Measurements from ENCODE around the gene CFAP70. TPM values are rescaled to one million over a fixed set of nuclear protein-coding genes. Genes with fewer than 3 reads are reported as not detected.
"Not testable (repeated sequence)": the region's sequence is repeated elsewhere in the genome, so short reads cannot be mapped to it uniquely, and the experiment has no call there.

CFAP70 gene
- total and polyA plus RNA-seq, 8 donors = 1.3 to 28.8 (median 3.0) TPM

DNA sequence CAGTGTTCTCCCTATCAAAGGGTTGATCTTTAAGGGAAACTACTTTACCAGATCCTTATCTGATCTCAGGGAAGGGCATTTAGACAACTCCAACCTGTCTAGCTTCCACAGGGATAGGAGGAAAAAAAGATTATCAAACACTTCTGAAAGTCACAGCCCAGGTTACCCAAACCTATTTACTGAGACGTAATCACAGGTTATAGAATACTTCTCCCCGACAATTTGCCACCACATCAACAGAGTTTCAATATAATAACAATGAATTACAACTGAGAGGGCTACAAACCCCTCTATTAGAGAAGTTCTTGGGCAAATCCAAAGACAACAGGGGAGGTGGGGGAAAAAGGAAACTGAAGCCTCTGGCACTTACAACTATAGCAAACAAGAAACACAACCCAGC lies 26.3 kb downstream of the CFAP70 start:
- no peak overlapping the region for H3K27ac ChIP-seq
- H3K36me3 ChIP-seq = no peaks in the 10 kb centered on the region
- H3K4me1 ChIP-seq = no peaks in the 10 kb centered on the region
- no peaks in the 10 kb centered on the region for H3K9me3 ChIP-seq
- intact Hi-C loops (cut with DNase I) = no loop called here
- ATAC-seq = no peak
- FAIRE-seq = no peak
- no peak for DNase-seq
- H3K27me3 ChIP-seq = no peaks in the 10 kb centered on the region
- TF ChIP-seq, protein P1, sequence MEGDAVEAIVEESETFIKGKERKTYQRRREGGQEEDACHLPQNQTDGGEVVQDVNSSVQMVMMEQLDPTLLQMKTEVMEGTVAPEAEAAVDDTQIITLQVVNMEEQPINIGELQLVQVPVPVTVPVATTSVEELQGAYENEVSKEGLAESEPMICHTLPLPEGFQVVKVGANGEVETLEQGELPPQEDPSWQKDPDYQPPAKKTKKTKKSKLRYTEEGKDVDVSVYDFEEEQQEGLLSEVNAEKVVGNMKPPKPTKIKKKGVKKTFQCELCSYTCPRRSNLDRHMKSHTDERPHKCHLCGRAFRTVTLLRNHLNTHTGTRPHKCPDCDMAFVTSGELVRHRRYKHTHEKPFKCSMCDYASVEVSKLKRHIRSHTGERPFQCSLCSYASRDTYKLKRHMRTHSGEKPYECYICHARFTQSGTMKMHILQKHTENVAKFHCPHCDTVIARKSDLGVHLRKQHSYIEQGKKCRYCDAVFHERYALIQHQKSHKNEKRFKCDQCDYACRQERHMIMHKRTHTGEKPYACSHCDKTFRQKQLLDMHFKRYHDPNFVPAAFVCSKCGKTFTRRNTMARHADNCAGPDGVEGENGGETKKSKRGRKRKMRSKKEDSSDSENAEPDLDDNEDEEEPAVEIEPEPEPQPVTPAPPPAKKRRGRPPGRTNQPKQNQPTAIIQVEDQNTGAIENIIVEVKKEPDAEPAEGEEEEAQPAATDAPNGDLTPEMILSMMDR (IDR thresholded peaks at IDR 0.05) = no peak
- H3K4me3 ChIP-seq = no peak overlapping the region
- WGBS, 2 donors = 68 to 88% methylated on average over 2 of the region's 2 CpGs

DNA sequence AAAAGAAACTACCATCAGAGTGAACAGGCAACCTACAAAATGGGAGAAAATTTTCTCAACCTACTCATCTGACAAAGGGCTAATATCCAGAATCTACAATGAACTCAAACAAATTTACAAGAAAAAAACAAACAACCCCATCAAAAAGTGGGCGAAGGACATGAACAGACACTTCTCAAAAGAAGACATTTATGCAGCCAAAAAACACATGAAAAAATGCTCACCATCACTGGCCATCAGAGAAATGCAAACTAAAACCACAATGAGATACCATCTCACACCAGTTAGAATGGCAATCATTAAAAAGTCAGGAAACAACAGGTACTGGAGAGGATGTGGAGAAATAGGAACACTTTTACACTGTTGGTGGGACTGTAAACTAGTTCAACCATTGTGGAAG lies 30.1 kb downstream of the CFAP70 start:
- no CpG with 5 or more reads among the region's 1 CpG for WGBS, 2 donors
- FAIRE-seq; H3K4me3 ChIP-seq; ATAC-seq; intact Hi-C loops (cut with DNase I); H3K36me3 ChIP-seq; H3K4me1 ChIP-seq; H3K27ac ChIP-seq; H3K27me3 ChIP-seq; H3K9me3 ChIP-seq; DNase-seq: not testable (repeated sequence)

DNA sequence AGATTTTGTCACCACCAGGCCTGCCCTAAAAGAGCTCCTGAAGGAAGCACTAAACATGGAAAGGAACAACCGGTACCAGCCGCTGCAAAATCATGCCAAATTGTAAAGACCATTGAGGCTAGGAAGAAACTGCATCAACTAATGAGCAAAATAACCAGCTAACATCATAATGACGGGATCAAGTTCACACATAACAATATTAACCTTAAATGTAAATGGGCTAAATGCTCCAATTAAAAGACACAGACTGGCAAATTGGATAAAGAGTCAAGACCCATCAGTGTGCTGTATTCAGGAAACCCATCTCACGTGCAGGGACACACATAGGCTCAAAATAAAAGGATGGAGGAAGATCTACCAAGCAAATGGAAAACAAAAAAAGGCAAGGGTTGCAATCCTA lies 33.4 kb downstream of the CFAP70 start:
- intact Hi-C loops (cut with DNase I); H3K36me3 ChIP-seq; DNase-seq; H3K4me3 ChIP-seq; ATAC-seq; H3K27me3 ChIP-seq; H3K27ac ChIP-seq; H3K9me3 ChIP-seq; H3K4me1 ChIP-seq; FAIRE-seq: not testable (repeated sequence)
- 72 to 86% methylated on average over 1 to 2 of the region's 4 CpGs for WGBS, 2 donors

DNA sequence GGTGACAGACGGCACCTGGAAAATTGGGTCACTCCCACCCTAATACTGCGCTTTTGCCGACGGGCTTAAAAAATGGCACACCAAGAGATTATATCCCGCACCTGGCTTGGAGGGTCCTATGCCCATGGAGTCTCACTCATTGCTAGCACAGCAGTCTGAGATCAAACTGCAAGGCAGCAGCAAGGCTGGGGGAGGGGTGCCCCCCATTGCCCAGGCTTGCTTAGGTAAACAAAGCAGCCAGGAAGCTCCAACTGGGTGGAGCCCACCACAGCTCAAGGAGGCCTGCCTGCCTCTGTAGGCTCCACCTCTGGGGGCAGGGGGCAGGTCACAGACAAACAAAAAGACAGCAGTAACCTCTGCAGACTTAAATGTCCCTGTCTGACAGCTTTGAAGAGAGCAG lies 35.1 kb downstream of the CFAP70 start:
- H3K9me3 ChIP-seq; DNase-seq; H3K36me3 ChIP-seq; ATAC-seq; H3K27me3 ChIP-seq; intact Hi-C loops (cut with DNase I); H3K4me3 ChIP-seq; H3K4me1 ChIP-seq; FAIRE-seq; H3K27ac ChIP-seq: not testable (repeated sequence)
- WGBS, 2 donors = 94 to 99% methylated on average over 5 of the region's 5 CpGs

DNA sequence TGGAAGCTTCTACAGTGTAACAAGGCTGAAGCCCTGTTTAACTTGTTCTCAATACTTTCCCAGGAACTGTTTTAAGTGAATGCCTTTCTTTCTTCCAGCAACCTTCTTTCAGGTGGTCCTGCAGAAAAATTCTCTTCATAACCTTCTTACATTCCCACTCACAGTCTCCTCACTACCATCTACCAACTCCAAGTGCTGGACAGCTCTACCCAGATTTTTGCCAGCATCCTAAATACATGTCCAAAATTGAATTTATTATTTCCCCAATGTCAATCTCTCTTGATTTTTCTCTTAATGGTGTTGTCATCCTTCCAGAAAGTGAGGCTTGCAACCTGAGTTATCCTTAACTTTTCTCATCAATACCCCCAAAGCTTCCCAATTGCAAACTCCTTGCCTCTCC lies 48.2 kb downstream of the CFAP70 start:
- intact Hi-C loops (cut with DNase I) = no loop called here
- Histone ChIP-seq H3K4me1 (no peaks in the 10 kb centered on the region), H3K9me3 (no peaks in the 10 kb centered on the region), H3K27ac (no peak overlapping the region), H3K27me3 (no peaks in the 10 kb centered on the region), H3K4me3 (no peak overlapping the region), H3K36me3 (no peaks in the 10 kb centered on the region)
- FAIRE-seq = no peak
- TF ChIP-seq, protein P1 (IDR thresholded peaks at IDR 0.05) = no peak
- no peak for DNase-seq
- no peak for ATAC-seq

DNA sequence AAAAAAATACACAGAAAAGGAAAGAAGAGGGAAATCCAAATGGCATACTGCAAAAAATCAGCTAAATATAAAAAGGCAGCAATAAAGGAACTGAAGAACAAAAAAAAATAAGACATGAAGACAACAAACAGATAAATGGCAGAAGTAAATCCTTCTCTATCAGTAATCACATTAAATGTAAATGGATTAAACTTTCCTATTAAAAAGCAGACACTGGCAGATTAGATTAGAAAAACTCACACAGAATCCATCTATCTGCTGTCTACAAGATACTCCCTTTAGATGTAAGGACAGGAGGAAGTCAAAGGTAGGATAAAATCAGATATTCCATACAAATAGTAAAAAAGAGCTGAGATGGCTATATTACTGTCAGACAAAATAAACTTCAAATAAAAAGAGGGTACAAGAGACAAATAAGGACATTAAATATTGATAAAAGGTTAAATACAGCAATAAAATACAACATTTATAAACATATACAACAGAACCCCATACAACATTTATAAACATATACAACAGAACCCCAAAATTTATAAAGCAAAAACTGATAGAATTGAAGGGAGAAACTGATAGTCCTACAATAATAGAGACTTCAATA lies 51.4 kb downstream of the CFAP70 start:
- ATAC-seq = no peak
- intact Hi-C loops (cut with DNase I) = no loop called here
- Histone ChIP-seq H3K9me3 (no peaks in the 10 kb centered on the region), H3K4me1 (no peaks in the 10 kb centered on the region), H3K4me3 (no peak overlapping the region), H3K27ac (no peak overlapping the region), H3K36me3 (no peaks in the 10 kb centered on the region), H3K27me3 (no peaks in the 10 kb centered on the region)
- TF ChIP-seq, protein P1 (IDR thresholded peaks at IDR 0.05) = no peak
- no peak for FAIRE-seq
- no peak for DNase-seq

Measured in pancreas (tissue), 10 donors.